H1 (cell line): Measurements from ENCODE around the gene MRTFA. TPM values are rescaled to one million over a fixed set of nuclear protein-coding genes. Genes with fewer than 3 reads are reported as not detected.

Experiments used
- CTCF ChIA-PET: fragments of 300-600 bp; sonication (Branson Sonifier 250); formaldehyde crosslinking; loops from one replicate; lab custom pipeline; 2021; ENCODE audit not compliant: partially characterized antibody; lab: Charles Lee
- POLR2A ChIA-PET: fragments of 300-600 bp; sonication (Branson Sonifier 250); formaldehyde crosslinking; loops from one replicate; lab custom pipeline; 2021; ENCODE audit warnings: inconsistent platforms; ENCODE audit not compliant: partially characterized antibody; lab: Charles Lee
- DNase-seq, 2 experiments: peaks; one replicate each; pipeline versions ENCODE4 v3.0.0 to v3.0.0-alpha.2; 2010 to 2022; ENCODE audit warnings: low spot score in 2 of 2, low read depth in 1 of 2, mixed read lengths in 1 of 2
- FAIRE-seq: peaks from 2 replicates; lab custom pipeline; 2011; peaks lifted over from hg19 to GRCh38; lab: Jason Lieb, UNC
- H2AFZ ChIP-seq: 2 replicates; pipeline ENCODE4 v1.8.1; 2012; ENCODE audit warnings: low read length, inconsistent platforms
- H2AK5ac ChIP-seq: 2 replicates; pipeline ENCODE4 v1.6.1; 2013; ENCODE audit warnings: low read depth, low read length
- H2BK120ac ChIP-seq: replicated peaks from 2 replicates; pipeline ENCODE3; 2013; ENCODE audit warnings: low read depth, low read length, inconsistent platforms
- H2BK12ac ChIP-seq: 2 replicates; pipeline ENCODE4 v1.6.1; 2013; ENCODE audit warnings: low read depth, low read length
- H2BK15ac ChIP-seq: 2 replicates; pipeline ENCODE4 v1.6.1; 2013; ENCODE audit warnings: low read length
- H2BK20ac ChIP-seq: 2 replicates; pipeline ENCODE4 v1.6.1; 2013; ENCODE audit warnings: low read length
- H2BK5ac ChIP-seq: 2 replicates; pipeline ENCODE4 v1.6.1; 2013; ENCODE audit warnings: low read depth, low read length
- H3K14ac ChIP-seq: 2 replicates; pipeline ENCODE4 v1.6.1; 2013; ENCODE audit warnings: inconsistent platforms; ENCODE audit not compliant: insufficient read length
- H3K18ac ChIP-seq: 2 replicates; pipeline ENCODE4 v1.6.1; 2013; ENCODE audit warnings: low read length; ENCODE audit errors: extremely low read depth
- H3K23ac ChIP-seq: 2 replicates; pipeline ENCODE4 v1.6.1; 2013; ENCODE audit warnings: inconsistent platforms; ENCODE audit not compliant: insufficient read length
- H3K23me2 ChIP-seq: 2 replicates; pipeline ENCODE4 v1.6.1; 2013; ENCODE audit warnings: low read depth, low read length
- H3K27ac ChIP-seq: 2 replicates; pipeline ENCODE4 v1.6.1; 2011; ENCODE audit warnings: low read depth, low read length, inconsistent platforms
- H3K27me3 ChIP-seq, 4 experiments: replicated peaks in 1 of 4; 1 replicate in 1 of 4; 2 replicates in 3 of 4; pipeline versions ENCODE4 v1.6.1 to v1.8.1; 2011 to 2013; ENCODE audit warnings: low read length in 3 of 4, mild to moderate bottlenecking in 3 of 4, inconsistent platforms in 2 of 4, mixed read lengths in 2 of 4, moderate library complexity in 1 of 4; ENCODE audit not compliant: control insufficient read depth in 3 of 4, insufficient read depth in 3 of 4; ENCODE audit errors: extremely low read depth in 1 of 4
- H3K36me3 ChIP-seq, 4 experiments: 2 replicates each; pipeline versions ENCODE4 v1.6.1 to v1.8.1; 2011 to 2013; ENCODE audit warnings: mild to moderate bottlenecking in 4 of 4, low read length in 3 of 4, moderate library complexity in 2 of 4, control low read depth in 1 of 4, inconsistent platforms in 1 of 4; ENCODE audit not compliant: insufficient read depth in 4 of 4, control insufficient read depth in 2 of 4
- H3K4ac ChIP-seq: replicated peaks from 2 replicates; pipeline ENCODE3; 2013; ENCODE audit warnings: low read length, low read depth, mixed read lengths, inconsistent platforms; ENCODE audit not compliant: insufficient read length
- H3K4me1 ChIP-seq, 4 experiments: replicated peaks in 1 of 4; 1 replicate in 1 of 4; 2 replicates in 3 of 4; pipeline versions ENCODE4 v1.6.1 to v1.8.1; 2011 to 2013; ENCODE audit warnings: low read length in 3 of 4, inconsistent platforms in 2 of 4, mixed read lengths in 1 of 4; ENCODE audit not compliant: insufficient read depth in 4 of 4, control insufficient read depth in 3 of 4
- H3K4me2 ChIP-seq, 2 experiments: 2 replicates each; pipeline versions ENCODE4 v1.6.1 to v1.8.1; 2011 to 2013; ENCODE audit warnings: low read depth in 2 of 2, low read length in 2 of 2, control low read depth in 1 of 2, inconsistent platforms in 1 of 2, mild to moderate bottlenecking in 1 of 2; ENCODE audit not compliant: insufficient read depth in 1 of 2
- H3K4me3 ChIP-seq, 4 experiments: fragments of 200-600, 300-600 bp in 1 of 4; sonication (generic), shearing (Covaris generic), sonication (Bioruptor Twin) in 1 of 4; 2 replicates each; pipeline versions ENCODE4 v1.5.1 to v1.8.1; 2011 to 2016; ENCODE audit warnings: low read length in 4 of 4, low read depth in 3 of 4, control low read depth in 2 of 4, inconsistent platforms in 2 of 4, mild to moderate bottlenecking in 2 of 4, mixed read lengths in 1 of 4, moderate library complexity in 1 of 4; ENCODE audit not compliant: insufficient read depth in 2 of 4; ENCODE audit errors: extremely low read depth in 1 of 4
- H3K56ac ChIP-seq: replicated peaks from 2 replicates; pipeline ENCODE3; 2013; ENCODE audit warnings: low read depth, mild to moderate bottlenecking, mixed read lengths, low read length, inconsistent platforms; ENCODE audit not compliant: insufficient read length
- H3K79me1 ChIP-seq: 2 replicates; pipeline ENCODE4 v1.6.1; 2013; ENCODE audit warnings: low read depth, low read length, control low read depth
- H3K79me2 ChIP-seq, 2 experiments: 2 replicates each; pipeline versions ENCODE4 v1.6.1 to v1.8.1; 2012 to 2013; ENCODE audit warnings: low read length in 2 of 2, mild to moderate bottlenecking in 2 of 2, inconsistent platforms in 1 of 2; ENCODE audit not compliant: insufficient read depth in 2 of 2, control insufficient read depth in 1 of 2
- H3K9ac ChIP-seq, 4 experiments: replicated peaks in 1 of 4; 1 replicate in 1 of 4; 2 replicates in 3 of 4; pipeline versions ENCODE4 v1.6.1 to v1.8.1; 2011 to 2013; ENCODE audit warnings: low read depth in 3 of 4, low read length in 3 of 4, control low read depth in 2 of 4, mild to moderate bottlenecking in 2 of 4, moderate library complexity in 2 of 4, inconsistent platforms in 1 of 4; ENCODE audit errors: extremely low read depth in 1 of 4
- H3K9me3 ChIP-seq, 2 experiments: 2 replicates each; pipeline versions ENCODE4 v1.6.1 to v1.8.1; 2012 to 2013; ENCODE audit warnings: mild to moderate bottlenecking in 2 of 2, moderate library complexity in 2 of 2, control low read depth in 1 of 2, inconsistent platforms in 1 of 2, low read depth in 1 of 2, low read length in 1 of 2, mixed read lengths in 1 of 2; ENCODE audit not compliant: insufficient read depth in 2 of 2
- H4K20me1 ChIP-seq, 2 experiments: replicated peaks in 1 of 2; 2 replicates each; pipeline versions ENCODE3 to v1.8.1; 2011 to 2013; ENCODE audit warnings: inconsistent platforms in 2 of 2, low read length in 2 of 2, mild to moderate bottlenecking in 1 of 2; ENCODE audit not compliant: insufficient read depth in 2 of 2, control insufficient read depth in 1 of 2
- H4K5ac ChIP-seq: 2 replicates; pipeline ENCODE4 v1.6.1; 2013; ENCODE audit warnings: low read length, low read depth, mixed read lengths, inconsistent platforms; ENCODE audit not compliant: insufficient read length
- H4K8ac ChIP-seq: 2 replicates; pipeline ENCODE4 v1.8.0; 2013; ENCODE audit warnings: mild to moderate bottlenecking, moderate library complexity, low read length, inconsistent platforms; ENCODE audit not compliant: insufficient read depth; ENCODE audit errors: extremely low read depth
- H4K91ac ChIP-seq: replicated peaks from 2 replicates; pipeline ENCODE3; 2013; ENCODE audit warnings: low read length, mixed read lengths, inconsistent platforms; ENCODE audit not compliant: insufficient read length
- BCL11A ChIP-seq, 2 experiments: IDR thresholded peaks; one replicate each; pipeline ENCODE4 v1.6.1; 2011; ENCODE audit warnings: low read depth in 2 of 2, low read length in 2 of 2, mild to moderate bottlenecking in 2 of 2
- BRCA1 ChIP-seq: IDR thresholded peaks from 2 replicates; pipeline ENCODE4 v1.6.1; 2012; ENCODE audit warnings: low read depth, low read length, improper control_type of control experiment
- CTCF ChIP-seq, 3 experiments: IDR thresholded peaks; 1 replicate in 2 of 3; 2 replicates in 1 of 3; pipeline versions ENCODE4 v1.5.1 to v1.6.1; 2011; ENCODE audit warnings: low read length in 3 of 3, mild to moderate bottlenecking in 3 of 3, inconsistent platforms in 2 of 3, low read depth in 1 of 3, moderate library complexity in 1 of 3; ENCODE audit not compliant: insufficient read depth in 1 of 3; ENCODE audit errors: control extremely low read depth in 1 of 3
- HDAC2 ChIP-seq, 2 experiments: fragments of 300-600 bp in 1 of 2; sonication (generic) in 1 of 2; IDR thresholded peaks; 2 replicates each; pipeline ENCODE4 v1.6.1; 2011 to 2012; ENCODE audit warnings: low read depth in 2 of 2, low read length in 2 of 2, mild to moderate bottlenecking in 2 of 2, moderate library complexity in 2 of 2, borderline replicate concordance in 1 of 2, inconsistent platforms in 1 of 2
- JUND ChIP-seq: IDR thresholded peaks from 2 replicates; pipeline ENCODE4 v1.6.1; 2011; ENCODE audit warnings: mild to moderate bottlenecking, improper control_type of control experiment, low read length
- KDM1A ChIP-seq: fragments of 200-600, 300-600 bp; sonication (generic); IDR thresholded peaks from 2 replicates; pipeline ENCODE4 v1.7.1; 2016; ENCODE audit warnings: mild to moderate bottlenecking, low read length, borderline replicate concordance
- MAFK ChIP-seq: IDR thresholded peaks from 2 replicates; pipeline ENCODE4 v1.6.1; 2012; ENCODE audit warnings: low read depth, mild to moderate bottlenecking, improper control_type of control experiment, low read length
- RAD21 ChIP-seq, 2 experiments: IDR thresholded peaks in 1 of 2; conservative IDR thresholded peaks in 1 of 2; 2 replicates each; pipeline ENCODE4 v1.6.1; 2011; ENCODE audit warnings: low read depth in 2 of 2, low read length in 2 of 2, improper control_type of control experiment in 1 of 2, inconsistent platforms in 1 of 2, mild to moderate bottlenecking in 1 of 2, moderate library complexity in 1 of 2
- SIRT6 ChIP-seq: IDR thresholded peaks from one replicate; pipeline ENCODE4 v1.7.1; 2012; ENCODE audit warnings: low read length, inconsistent platforms
- SIX5 ChIP-seq: IDR thresholded peaks from 2 replicates; pipeline ENCODE4 v1.6.1; 2011; ENCODE audit warnings: mild to moderate bottlenecking, low read depth, low read length
- TAF1 ChIP-seq: IDR thresholded peaks from 2 replicates; pipeline ENCODE4 v1.6.1; 2011; ENCODE audit warnings: mild to moderate bottlenecking, low read depth, low read length
- ZNF274 ChIP-seq: IDR thresholded peaks from 2 replicates; pipeline ENCODE4 v1.7.0; 2012; ENCODE audit warnings: low read length, borderline replicate concordance; ENCODE audit errors: extremely low read depth
- WGBS, 2 experiments: shearing (Covaris generic) in 1 of 2; methylation state at CpG; one replicate each; pipeline versions ENCODE4 v1.1.6 to v1.1.7; 2013 to 2015; ENCODE audit warnings: low lambda C conversion rate in 2 of 2, mixed read lengths in 2 of 2, inconsistent platforms in 1 of 2, low coverage in 1 of 2, missing lambda C conversion rate in 1 of 2; ENCODE audit not compliant: insufficient replicate concordance in 2 of 2, insufficient coverage in 1 of 2, insufficient read length in 1 of 2; ENCODE audit errors: extremely low coverage in 1 of 2, missing lambda C conversion rate in 1 of 2; 5-methylcytosine and 5-hydroxymethylcytosine counted together
- polyA plus RNA-seq, 7 experiments: library from polyadenylated mRNA; depleted of rRNA in 3 of 7; stranded (reverse) in 5 of 7; unstranded in 2 of 7; fragments of >200 nt in 5 of 7; fragments of 200-250 nt in 2 of 7; gene quantifications; 1 replicate in 5 of 7; 2 replicates in 1 of 7; 4 replicates in 1 of 7; pipeline versions ENCODE4 v1.2.1 to v1.2.3, GENCODE V29; 2011 to 2013; ENCODE audit warnings: missing spikeins in 2 of 7, mixed read lengths in 2 of 7
- total RNA-seq: library from RNA; stranded (reverse); fragmentation: NEBNext Ultra II Directional; extraction: Animal tissue kit (Norgen Biotek cat#: 25700); gene quantifications from 2 replicates; pipeline ENCODE4 v1.2.1, GENCODE V29; 2021

Gene MRTFA
- total and polyA plus RNA-seq, 2 of the 8 experiments (the other 6 are each of a cell fraction or from before 2014, with no cell fraction given) = 5.4 to 37.9 TPM

DNA sequence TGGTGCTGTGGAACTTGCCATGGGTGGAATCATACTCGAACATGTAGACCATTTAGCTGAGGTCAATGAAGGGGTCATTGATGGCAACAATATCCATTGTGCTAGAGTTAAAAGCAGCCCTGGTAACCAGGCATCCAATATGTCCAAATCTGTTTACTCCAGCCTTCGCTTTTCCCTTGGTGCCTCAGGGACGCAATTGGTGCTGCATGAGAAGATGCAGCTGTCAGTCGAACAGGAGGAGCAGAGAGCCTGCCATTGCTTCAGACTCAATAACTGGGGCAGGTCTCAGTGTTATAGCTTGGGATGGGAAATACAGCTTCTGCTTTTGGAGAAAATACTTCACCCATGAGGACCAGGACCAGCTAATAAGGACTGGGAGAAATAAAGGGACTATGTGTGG lies 37.8 kb upstream of the MRTFA start:
- H2BK5ac ChIP-seq = no peak overlapping the region
- H3K27ac ChIP-seq = no peak overlapping the region
- no peak overlapping the region for H2AK5ac ChIP-seq
- WGBS, 2 experiments = 94% methylated on average over 4 of the region's 4 CpGs; no CpG with 5 or more reads in 1 of the 2 experiments
- no peak overlapping the region for H3K56ac ChIP-seq
- H3K9me3 ChIP-seq = 0 out of 4 replicates have a peak, but pooled peaks cover 0 to 2% of the 10 kb centered on the region in 2 experiments
- no peak overlapping the region for H2BK120ac ChIP-seq
- H3K4me2 ChIP-seq = no peak overlapping the region
- no peak overlapping the region for H4K8ac ChIP-seq
- H4K5ac ChIP-seq = no peak overlapping the region
- H3K79me1 ChIP-seq = no peaks in the 10 kb centered on the region
- no peaks in the 10 kb centered on the region for H3K27me3 ChIP-seq
- H2AFZ ChIP-seq = no peak overlapping the region
- H2BK15ac ChIP-seq = no peak overlapping the region
- no peak overlapping the region for H3K4ac ChIP-seq
- ChIA-PET CTCF (interaction anchor here (0.6 to 1.2 kb wide), 4 partner anchors 9 to 782 kb away, joined by 3 to 6 read pairs (median 4); no protein-coding TSS in a partner anchor), POLR2A (no interaction called here)
- no peak overlapping the region for H3K18ac ChIP-seq
- H3K14ac ChIP-seq = no peak overlapping the region
- H3K4me3 ChIP-seq = no peak overlapping the region
- H3K36me3 ChIP-seq = no peaks in the 10 kb centered on the region
- H3K79me2 ChIP-seq = no peaks in the 10 kb centered on the region
- peaks cover 0 to 7% (median 5%) of the 10 kb centered on the region in 4 experiments; a peak in 6 of 7 replicates for H3K4me1 ChIP-seq
- FAIRE-seq = no peak
- no peak overlapping the region for H2BK12ac ChIP-seq
- H4K20me1 ChIP-seq = no peaks in the 10 kb centered on the region
- no peak overlapping the region for H4K91ac ChIP-seq
- no peak for DNase-seq
- no peak overlapping the region for H2BK20ac ChIP-seq
- no peaks in the 10 kb centered on the region for H3K23me2 ChIP-seq
- no peak overlapping the region for H3K23ac ChIP-seq
- H3K9ac ChIP-seq = no peak overlapping the region
- TF ChIP-seq JUND = no peak
- no peak for TF ChIP-seq CTCF (IDR thresholded peaks at IDR 0.05; ENCODE audit: control extremely low read depth in 1 of 3, insufficient read depth in 1 of 3, low read depth in 1 of 3, low read length in 3 of 3)
- no peak for TF ChIP-seq TAF1
- no peak for TF ChIP-seq KDM1A
- TF ChIP-seq SIRT6 = no peak
- no peak for TF ChIP-seq BRCA1
- no peak for TF ChIP-seq BCL11A (IDR thresholded peaks at IDR 0.05; ENCODE audit: low read depth in 2 of 2, low read length in 2 of 2)
- TF ChIP-seq RAD21 (IDR thresholded peaks at IDR 0.05 in 1 of 2, conservative IDR thresholded peaks at IDR 0.05 in 1 of 2; ENCODE audit: low read depth in 2 of 2, low read length in 2 of 2) = no peak
- TF ChIP-seq SIX5 = no peak
- no peak for TF ChIP-seq ZNF274
- TF ChIP-seq MAFK = no peak
- no peak for TF ChIP-seq HDAC2 (IDR thresholded peaks at IDR 0.05; ENCODE audit: borderline replicate concordance in 1 of 2, low read depth in 2 of 2, low read length in 2 of 2)
